Fibroblast of the aortic adventitia (primary cell): ENCODE measurements around the gene RBBP8. TPM values are rescaled to one million over a fixed set of nuclear protein-coding genes. Genes with fewer than 3 reads are reported as not detected.

Experiments
- DNase-seq: peaks from one replicate; pipeline ENCODE4 v3.0.0-alpha.2; 2010; ENCODE audit warnings: low read depth
- H3K4me3 ChIP-seq: 2 replicates; pipeline ENCODE4 v1.5.1; 2011; ENCODE audit warnings: low read depth, mild to moderate bottlenecking, control low read depth, low read length, moderate library complexity
- CTCF ChIP-seq: IDR thresholded peaks from 2 replicates; pipeline ENCODE4 v1.5.1; 2011; ENCODE audit warnings: mild to moderate bottlenecking, low read length, control low read depth, inconsistent platforms; ENCODE audit not compliant: insufficient read depth
- total RNA-seq: library from RNA; depleted of rRNA; stranded (reverse); fragments of >200 nt; gene quantifications from 2 replicates; pipeline ENCODE4 v1.2.3, GENCODE V29; 2012; ENCODE audit warnings: low replicate concordance

The RBBP8 gene
- total RNA-seq, 1 donor = 80.1 TPM

GRCh38 chr18:23063502-23063901 lies 130.4 kb downstream of the RBBP8 start:
- TF ChIP-seq CTCF = no peak
- H3K4me3 ChIP-seq = no peak overlapping the region
- no peak for DNase-seq

GRCh38 chr18:23065234-23065806 lies 132.2 kb downstream of the RBBP8 start:
- H3K4me3 ChIP-seq = no peak overlapping the region
- no peak for DNase-seq
- no peak for TF ChIP-seq CTCF

- DNase-seq = no peak
- TF ChIP-seq CTCF = no peak
- H3K4me3 ChIP-seq = no peak overlapping the region
Measured at GRCh38 chr18:23066060-23066459, 132.9 kb downstream of the RBBP8 start.

- no peak overlapping the region for H3K4me3 ChIP-seq
- DNase-seq = no peak
- no peak for TF ChIP-seq CTCF
Measured at GRCh38 chr18:23066504-23067039, 133.4 kb downstream of the RBBP8 start.

- TF ChIP-seq CTCF = no peak
- no peak overlapping the region for H3K4me3 ChIP-seq
- no peak for DNase-seq
Measured at GRCh38 chr18:23067236-23067635, 134.1 kb downstream of the RBBP8 start.

GRCh38 chr18:23068011-23068410 lies 134.9 kb downstream of the RBBP8 start:
- no peak for TF ChIP-seq CTCF
- no peak overlapping the region for H3K4me3 ChIP-seq
- no peak for DNase-seq
